Stimulated activated CD8-positive, alpha-beta memory T cell treated with anti-CD3 and anti-CD28 coated beads, Interleukin-4, amount 100 ng/mL, for 1 hour (primary cell): Measurements from ENCODE around the gene APOD.

ENCODE experiments used
- DNase-seq, 2 donors: peaks; one replicate each; pipeline ENCODE4 v3.0.0-alpha.2; 2020; ENCODE audit warnings: low read depth in 2 of 2, low spot score in 1 of 2

Gene APOD

DNA sequence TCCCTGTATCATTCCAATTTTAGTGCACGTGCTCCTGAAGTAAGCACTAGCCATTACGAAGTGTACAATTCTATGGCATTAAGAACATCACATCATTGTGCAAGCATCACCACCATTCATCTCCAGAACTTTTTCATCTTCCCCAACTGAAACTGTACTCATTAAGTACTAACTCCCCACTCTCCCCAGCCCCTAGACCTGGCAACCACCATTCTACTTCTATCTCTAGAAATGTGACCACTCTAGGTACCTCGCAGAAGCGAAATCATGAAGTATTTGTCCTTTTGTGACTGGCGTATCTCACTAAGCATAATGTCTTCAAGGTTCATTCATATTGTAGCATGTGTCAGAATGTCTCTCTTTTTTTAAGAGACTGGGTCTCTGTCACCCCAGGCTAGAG, 52.1 kb downstream of the APOD start:
- DNase-seq, result no peak

DNA sequence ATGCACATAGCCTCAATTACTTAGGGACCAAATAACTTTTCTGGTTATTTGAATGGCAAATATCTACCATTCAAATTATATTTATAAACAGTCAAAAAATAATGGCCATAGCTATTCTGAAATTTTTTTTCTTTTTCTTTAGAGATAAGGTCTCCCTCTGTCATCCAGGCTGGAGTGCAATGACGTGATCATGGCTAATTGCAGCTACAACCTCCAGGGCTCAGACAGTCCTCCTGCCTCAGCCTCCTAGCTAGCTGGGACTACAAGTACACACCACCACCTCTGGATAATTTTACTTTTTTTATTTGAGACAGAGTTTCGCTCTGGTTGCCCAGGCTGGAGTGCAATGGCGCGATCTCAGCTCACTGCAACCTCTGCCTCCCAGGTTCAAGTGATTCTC, 57.2 kb downstream of the APOD start:
- DNase-seq, result no peak

- no peak for DNase-seq
These were observed 59.4 kb downstream of the APOD start for GRCh38 chr3:195524171-195524896.

DNA sequence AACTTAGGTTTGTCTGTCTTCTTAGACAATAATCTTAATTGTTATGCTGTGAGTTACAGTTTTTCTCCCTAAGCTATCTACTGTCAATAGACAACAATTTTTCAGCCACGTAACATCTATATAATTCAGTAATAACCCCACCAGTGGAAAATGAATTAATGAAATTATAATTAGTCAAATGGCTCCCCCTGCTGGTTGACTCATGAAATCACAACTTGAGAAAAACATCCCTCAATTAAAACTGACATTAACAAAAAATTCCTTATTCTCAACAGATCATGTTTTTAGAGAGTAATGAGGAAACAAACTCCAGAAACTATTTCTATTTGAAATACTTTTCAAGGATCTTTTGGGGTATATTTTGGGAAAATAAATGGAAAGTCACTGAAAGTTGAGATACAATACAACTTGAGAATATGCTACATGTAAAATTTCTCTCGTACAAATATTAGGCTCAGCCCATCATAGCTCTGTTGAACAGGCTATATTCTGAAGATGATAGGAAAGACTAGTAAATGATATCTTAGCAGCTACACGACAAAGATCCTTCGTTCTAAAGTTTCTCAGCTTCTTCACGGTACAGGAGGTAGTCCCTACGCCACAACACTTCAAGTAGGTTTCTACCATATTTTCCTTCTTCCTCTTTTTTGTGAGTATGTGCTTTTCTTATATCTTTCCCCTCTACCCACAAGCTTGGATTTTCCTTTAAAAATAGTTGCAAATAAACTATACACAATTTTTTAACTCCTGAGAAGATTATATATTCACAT, 61.3 kb downstream of the APOD start:
- DNase-seq, result no peak
